Common myeloid progenitor, CD34-positive (primary cell): ENCODE results near the gene ACTN1.

Source experiments
- CTCF ChIA-PET: fragments of 350-600 bp; sonication (Branson Sonifier 250); formaldehyde crosslinking; loops from one replicate; lab custom pipeline; 2021; ENCODE audit warnings: antibody characterized with exemption; lab: Charles Lee
- POLR2A ChIA-PET: fragments of 350-600 bp; sonication (Branson Sonifier 250); formaldehyde crosslinking; loops from one replicate; lab custom pipeline; 2021; ENCODE audit warnings: antibody characterized with exemption; lab: Charles Lee
- DNase-seq, 3 donors: peaks; one replicate each; pipeline versions ENCODE4 v3.0.0 to v3.0.0-alpha.2; 2013
- H3K27ac ChIP-seq, 2 experiments: 1 replicate in 1 of 2; 2 replicates in 1 of 2; pipeline ENCODE4 v1.7.0; 2013; ENCODE audit warnings: inconsistent platforms in 2 of 2, low read length in 2 of 2, mild to moderate bottlenecking in 2 of 2, low read depth in 1 of 2, moderate library complexity in 1 of 2; ENCODE audit not compliant: severe bottlenecking in 2 of 2, insufficient read depth in 1 of 2, poor library complexity in 1 of 2
- H3K27me3 ChIP-seq, 5 experiments: replicated peaks in 2 of 5; 1 replicate in 3 of 5; 2 replicates in 2 of 5; pipeline versions ENCODE4 v1.6.1 to v1.7.0; 2013; ENCODE audit warnings: low read length in 4 of 5, mild to moderate bottlenecking in 2 of 5, moderate library complexity in 2 of 5, inconsistent platforms in 1 of 5; ENCODE audit not compliant: insufficient read depth in 5 of 5, control insufficient read depth in 4 of 5
- H3K36me3 ChIP-seq, 4 experiments: 1 replicate in 2 of 4; 2 replicates in 2 of 4; pipeline versions ENCODE4 v1.6.1 to v1.7.0; 2013; ENCODE audit warnings: low read length in 3 of 4, control low read depth in 1 of 4, mild to moderate bottlenecking in 1 of 4; ENCODE audit not compliant: control insufficient read depth in 4 of 4, insufficient read depth in 4 of 4
- H3K4me1 ChIP-seq, 4 experiments: 1 replicate in 3 of 4; 2 replicates in 1 of 4; pipeline versions ENCODE4 v1.6.1 to v1.7.1; 2013; ENCODE audit warnings: low read length in 3 of 4, mild to moderate bottlenecking in 3 of 4, control low read depth in 1 of 4, inconsistent platforms in 1 of 4, moderate library complexity in 1 of 4; ENCODE audit not compliant: control insufficient read depth in 4 of 4, insufficient read depth in 4 of 4; ENCODE audit errors: control extremely low read depth in 1 of 4
- H3K4me3 ChIP-seq, 7 experiments: 1 replicate in 4 of 7; 2 replicates in 3 of 7; pipeline versions ENCODE4 v1.5.1 to v1.7.0; 2013; ENCODE audit warnings: mild to moderate bottlenecking in 7 of 7, low read length in 6 of 7, moderate library complexity in 6 of 7, inconsistent platforms in 2 of 7, low read depth in 2 of 7, control low read depth in 1 of 7; ENCODE audit not compliant: insufficient read depth in 4 of 7, control insufficient read depth in 1 of 7; ENCODE audit errors: extremely low read depth in 1 of 7
- H3K9me3 ChIP-seq, 5 experiments: 1 replicate in 4 of 5; 2 replicates in 1 of 5; pipeline versions ENCODE4 v1.6.1 to v1.7.1; 2013; ENCODE audit warnings: low read length in 4 of 5, mild to moderate bottlenecking in 2 of 5, inconsistent platforms in 1 of 5, low read depth in 1 of 5, moderate library complexity in 1 of 5; ENCODE audit not compliant: control insufficient read depth in 4 of 5, insufficient read depth in 2 of 5; ENCODE audit errors: control extremely low read depth in 1 of 5
- WGBS: methylation state at CpG from one replicate; pipeline ENCODE4 v1.1.5; 2013; ENCODE audit not compliant: insufficient coverage; 5-methylcytosine and 5-hydroxymethylcytosine counted together

The ACTN1 gene

DNA sequence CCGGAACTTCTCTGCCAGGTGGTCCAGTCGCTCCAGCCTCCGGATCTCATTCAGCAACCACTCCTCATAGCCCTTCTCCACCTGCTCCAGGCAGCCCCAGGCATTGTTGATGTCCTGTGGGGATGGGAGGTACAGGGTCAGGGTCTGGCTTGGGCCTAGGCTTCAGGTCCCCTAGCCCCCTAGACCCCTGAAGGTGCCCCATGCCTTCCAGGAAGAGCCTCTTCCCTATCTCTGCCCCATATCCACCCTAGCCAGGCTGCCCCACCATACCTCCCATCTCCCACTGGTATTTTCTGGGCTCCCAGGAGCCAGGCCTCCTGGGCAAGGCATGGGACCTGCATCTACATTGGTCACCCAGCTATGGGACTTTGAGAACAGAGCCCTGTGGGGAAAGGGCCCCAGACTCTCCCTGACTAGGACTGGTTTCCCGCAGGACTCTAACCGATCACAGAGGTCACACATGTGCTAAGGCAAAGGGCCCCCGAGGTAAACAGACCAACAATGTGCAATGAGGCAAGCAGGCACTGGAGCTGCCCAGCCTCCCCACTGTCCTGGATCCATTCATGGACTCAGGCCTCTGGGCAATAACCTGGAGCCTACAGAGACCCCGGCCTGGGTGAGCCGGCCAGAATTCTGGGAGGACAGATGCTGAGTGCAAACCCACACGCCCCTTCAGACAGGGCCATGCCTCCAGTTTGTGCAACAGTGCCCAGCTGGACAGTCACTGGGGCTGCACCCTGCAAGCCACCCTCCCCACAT, 88.8 kb downstream of the ACTN1 start:
- H3K4me3 ChIP-seq, result no peak overlapping the region
- H3K27ac ChIP-seq, result no peak overlapping the region
- WGBS, result 88% methylated on average over 7 of the region's 9 CpGs
- no peaks in the 10 kb centered on the region for H3K4me1 ChIP-seq
- ChIA-PET CTCF (interaction anchor here (1.0 to 1.5 kb wide), 4 partner anchors 19 to 200 kb away, joined by 3 to 4 read pairs (median 4); no protein-coding TSS in a partner anchor), POLR2A (no interaction called here)
- DNase-seq, result no peak
- no peaks in the 10 kb centered on the region for H3K27me3 ChIP-seq
- H3K9me3 ChIP-seq, result no peaks in the 10 kb centered on the region
- peaks cover 0 to 73% (median 51%) of the 10 kb centered on the region in 4 experiments for H3K36me3 ChIP-seq

DNA sequence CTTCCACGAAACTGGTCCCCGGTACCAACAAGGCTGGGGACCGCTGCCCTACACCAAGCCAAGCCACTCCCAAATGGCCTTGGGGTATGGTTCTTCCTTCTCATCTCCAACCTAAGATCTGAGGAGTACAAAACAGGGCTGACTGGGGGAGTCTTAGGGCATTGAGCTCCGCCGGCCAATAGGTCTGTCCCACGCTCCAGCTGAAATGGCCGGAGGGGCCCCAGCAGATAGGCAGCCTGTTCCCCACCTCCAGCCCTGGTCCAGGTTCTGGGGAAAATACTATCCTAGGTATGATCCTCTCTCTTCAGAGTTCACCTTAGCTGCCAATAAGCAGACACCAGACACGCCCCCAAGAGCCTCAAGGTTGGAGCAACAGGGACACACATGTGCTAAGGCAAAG, 90.2 kb downstream of the ACTN1 start:
- no peak for DNase-seq
- ChIA-PET POLR2A (no interaction called here), CTCF (interaction anchor here (1.3 kb wide), 1 partner anchor 22 kb away, joined by 5 read pairs; no protein-coding TSS in a partner anchor)
- H3K4me3 ChIP-seq, result no peak overlapping the region
- no peaks in the 10 kb centered on the region for H3K4me1 ChIP-seq
- WGBS, result 100% methylated on average over 4 of the region's 8 CpGs
- H3K27me3 ChIP-seq, result no peaks in the 10 kb centered on the region
- H3K9me3 ChIP-seq, result no peaks in the 10 kb centered on the region
- no peak overlapping the region for H3K27ac ChIP-seq
- H3K36me3 ChIP-seq, result peaks cover 0 to 76% (median 54%) of the 10 kb centered on the region in 4 experiments

DNA sequence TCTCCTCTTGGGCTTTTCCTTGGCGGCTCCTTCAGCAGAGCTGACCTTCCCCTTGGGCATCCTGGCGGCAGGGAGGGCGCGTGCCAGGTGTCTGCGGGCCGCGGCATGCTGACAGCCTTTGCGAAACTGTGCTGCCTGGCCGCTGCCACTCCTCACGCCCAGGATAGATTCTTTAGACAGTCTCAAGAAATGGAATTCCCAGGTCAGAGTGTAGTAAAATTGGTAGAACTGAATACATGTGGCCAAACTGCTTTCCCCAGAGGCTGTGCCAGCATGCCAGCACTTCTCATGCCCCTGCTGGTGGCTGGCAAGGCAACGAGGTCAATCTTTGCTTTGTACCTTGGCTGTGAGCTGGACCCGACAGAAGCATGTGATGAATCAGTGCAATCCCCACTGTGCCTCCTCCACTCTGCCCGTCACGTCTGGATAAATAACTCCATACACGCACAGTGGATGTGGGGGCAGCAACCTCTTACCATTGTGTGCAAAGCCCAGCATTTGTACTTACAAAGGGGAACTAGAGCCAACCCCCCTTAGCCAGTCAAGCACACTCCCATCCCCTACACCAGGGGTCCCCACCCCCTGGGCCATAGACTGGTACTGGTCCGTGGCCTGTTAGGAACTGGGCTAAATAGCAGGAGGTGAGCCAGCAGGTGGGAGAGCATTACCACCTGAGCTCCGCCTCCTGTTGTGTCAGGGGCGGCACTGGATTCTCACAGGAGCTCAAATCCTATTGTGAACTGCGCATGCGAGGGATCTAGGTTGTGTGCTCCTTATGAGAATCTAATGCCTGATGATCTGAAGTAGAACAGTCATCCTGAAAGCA, 90.9 kb downstream of the ACTN1 start:
- Histone ChIP-seq H3K4me3 (no peak overlapping the region), H3K36me3 (peaks cover 0 to 70% (median 53%) of the 10 kb centered on the region in 4 experiments), H3K27ac (no peak overlapping the region), H3K9me3 (no peaks in the 10 kb centered on the region), H3K27me3 (no peaks in the 10 kb centered on the region), H3K4me1 (no peaks in the 10 kb centered on the region)
- POLR2A ChIA-PET, result no interaction called here
- 98% methylated on average over 19 of the region's 20 CpGs for WGBS
- DNase-seq, result no peak
- CTCF ChIA-PET, result interaction anchor here (1.3 kb wide), 1 partner anchor 23 kb away, joined by 5 read pairs; no protein-coding TSS in a partner anchor

DNA sequence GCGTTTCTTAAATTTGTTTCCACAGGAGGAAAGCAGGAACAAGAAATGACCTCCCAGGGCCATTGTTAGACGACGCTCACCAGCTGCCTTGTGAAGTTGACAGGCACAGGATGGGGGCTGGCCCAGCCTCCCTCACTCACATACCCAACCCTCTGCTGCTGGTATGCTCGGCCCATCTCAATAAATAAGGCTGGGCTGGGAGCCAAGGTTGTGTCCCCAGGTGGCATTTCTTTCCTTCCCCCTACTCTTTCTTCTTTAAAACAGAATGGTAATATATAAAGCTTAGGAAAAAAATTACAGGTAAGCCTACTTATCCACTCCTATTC, 93.0 kb downstream of the ACTN1 start:
- ChIA-PET POLR2A (no interaction called here), CTCF (interaction anchor here (0.6 to 1.4 kb wide), 2 partner anchors 23 to 25 kb away, joined by 3 to 4 read pairs; no protein-coding TSS in a partner anchor)
- WGBS, result 56% methylated on average over 4 of the region's 4 CpGs
- Histone ChIP-seq H3K36me3 (peaks cover 2 to 72% (median 55%) of the 10 kb centered on the region in 4 experiments), H3K27me3 (no peaks in the 10 kb centered on the region), H3K9me3 (no peaks in the 10 kb centered on the region), H3K4me3 (no peak overlapping the region), H3K4me1 (no peaks in the 10 kb centered on the region), H3K27ac (no peak overlapping the region)
- DNase-seq, result no peak

DNA sequence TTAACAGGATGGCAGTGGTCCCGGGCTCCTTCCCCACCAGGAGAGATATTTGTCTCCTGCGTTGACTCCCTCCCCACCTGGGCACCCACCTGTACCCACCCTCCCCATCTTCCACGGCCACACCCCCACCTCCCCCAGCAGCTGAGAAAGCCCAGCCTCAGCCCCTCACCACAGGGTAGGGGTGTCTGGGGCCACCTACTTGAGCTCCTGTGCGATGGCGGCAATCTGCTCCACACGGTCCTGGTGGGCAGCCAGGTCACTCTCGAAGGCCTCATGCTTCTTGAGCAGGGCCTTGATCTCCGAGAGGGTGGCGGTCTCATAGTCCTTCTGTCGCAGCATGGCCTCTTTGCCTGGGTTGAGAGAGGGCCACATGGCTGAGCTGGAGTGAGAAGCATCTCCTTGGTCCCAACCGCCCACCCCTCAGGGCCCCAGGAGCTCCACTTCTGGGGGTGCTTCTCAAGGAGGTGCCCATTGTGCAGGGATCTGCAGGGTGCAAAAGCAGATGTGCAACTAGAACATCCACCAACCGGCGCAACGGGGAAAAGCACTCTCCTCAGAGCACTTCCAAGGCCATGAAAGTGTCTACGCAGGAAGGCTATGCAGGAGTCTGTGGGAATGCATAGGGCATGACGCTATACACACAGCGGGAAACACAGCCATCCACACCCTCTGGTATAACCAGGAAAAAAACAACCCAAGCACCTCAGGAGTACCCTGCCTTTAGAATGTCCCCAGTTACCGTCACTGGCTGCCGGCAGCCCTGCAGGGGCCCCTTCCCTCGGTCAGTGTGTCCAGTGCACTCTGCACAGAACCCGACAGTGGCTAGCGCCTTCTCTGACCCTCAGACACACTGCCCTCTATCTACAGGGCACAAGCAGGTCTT, 93.6 kb downstream of the ACTN1 start:
- POLR2A ChIA-PET, result no interaction called here
- 96% methylated on average over 16 of the region's 22 CpGs for WGBS
- peaks cover 2 to 73% (median 59%) of the 10 kb centered on the region in 4 experiments for H3K36me3 ChIP-seq
- no peaks in the 10 kb centered on the region for H3K9me3 ChIP-seq
- no peaks in the 10 kb centered on the region for H3K4me1 ChIP-seq
- no peak for DNase-seq
- CTCF ChIA-PET, result interaction anchor here (1.0 kb wide), 1 partner anchor 11 kb away, joined by 3 read pairs; no protein-coding TSS in a partner anchor
- H3K4me3 ChIP-seq, result no peak overlapping the region
- H3K27me3 ChIP-seq, result no peaks in the 10 kb centered on the region
- no peak overlapping the region for H3K27ac ChIP-seq

DNA sequence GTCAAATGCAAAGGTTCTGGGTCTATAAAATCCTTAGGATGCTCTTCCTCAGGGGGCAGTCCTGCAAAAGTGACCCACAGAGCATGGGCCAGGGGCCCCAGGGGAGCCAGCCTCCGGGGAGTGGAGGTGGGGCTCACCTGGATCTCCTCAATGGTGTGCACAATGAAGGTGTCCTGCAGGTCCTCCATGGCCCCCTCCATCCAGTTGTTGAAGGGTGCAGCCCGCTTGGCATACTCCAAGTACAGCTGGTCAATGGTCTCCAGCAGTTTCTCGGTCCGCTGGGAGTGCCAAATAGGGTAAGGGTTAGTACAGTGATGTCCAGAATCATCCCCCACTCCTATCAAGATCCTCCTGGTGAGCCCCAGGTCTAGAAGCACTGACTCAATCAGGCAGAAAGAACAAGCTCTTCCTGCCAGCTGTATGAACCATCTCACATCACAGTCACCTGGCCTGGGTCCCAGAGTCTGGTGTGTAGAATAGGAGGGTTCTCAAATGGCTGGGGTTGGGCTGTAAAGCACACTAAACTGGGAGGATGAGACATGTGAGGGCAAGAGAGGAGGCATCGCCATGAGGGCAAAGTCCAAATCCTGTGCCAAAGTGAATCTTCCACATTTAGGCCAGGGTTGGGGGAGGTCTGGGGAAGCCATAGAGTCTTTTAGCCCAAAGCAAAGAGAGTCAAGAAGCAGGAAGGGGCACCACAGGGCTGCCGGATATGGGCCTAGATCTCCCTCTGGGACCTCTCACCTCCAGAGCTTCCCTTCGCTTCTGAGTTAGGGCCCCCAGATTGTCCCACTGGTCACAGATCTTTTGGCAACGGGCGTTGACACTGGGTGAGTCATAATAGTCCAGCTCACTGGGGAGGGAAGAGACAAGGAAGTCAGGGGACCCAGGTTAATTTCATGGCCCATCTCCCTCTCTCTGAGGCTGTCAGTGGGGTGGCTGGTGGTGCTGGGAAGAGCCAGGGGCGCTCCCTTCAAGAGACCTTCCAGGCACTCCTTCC, 94.8 kb downstream of the ACTN1 start:
- no peak overlapping the region for H3K4me3 ChIP-seq
- no peaks in the 10 kb centered on the region for H3K9me3 ChIP-seq
- DNase-seq, result no peak
- no peaks in the 10 kb centered on the region for H3K4me1 ChIP-seq
- 94% methylated on average over 6 of the region's 10 CpGs for WGBS
- H3K36me3 ChIP-seq, result peaks cover 5 to 72% (median 60%) of the 10 kb centered on the region in 4 experiments
- ChIA-PET CTCF (interaction anchor here (1.0 kb wide), 1 partner anchor 10 kb away, joined by 3 read pairs; no protein-coding TSS in a partner anchor), POLR2A (no interaction called here)
- no peak overlapping the region for H3K27ac ChIP-seq
- H3K27me3 ChIP-seq, result no peaks in the 10 kb centered on the region
